ENCODE data around the gene OAF. TPM values are rescaled to one million over a fixed set of nuclear protein-coding genes. Genes with fewer than 3 reads are reported as not detected.

Gene OAF
- total and polyA plus RNA-seq, 2 of the 8 experiments (the other 6 are each of a cell fraction or from before 2014, with no cell fraction given): 1.3 to 1.5 TPM

GRCh38 chr11:120270386-120270785 is 59.6 kb downstream of the OAF start:
- Histone ChIP-seq H4K20me1 (replicated peaks in 1 of 2; ENCODE audit: control insufficient read depth in 1 of 2, insufficient read depth in 2 of 2, low read length in 2 of 2) (no peaks in the 10 kb centered on the region), H3K23me2 (ENCODE audit: low read depth, low read length) (peaks cover 3% of the 10 kb centered on the region; the same call in 1 of the 2 replicates), H4K5ac (ENCODE audit: insufficient read length, low read depth, low read length) (no peak overlapping the region), H3K4me2 (ENCODE audit: insufficient read depth in 1 of 2, low read depth in 2 of 2, low read length in 2 of 2) (no peak overlapping the region), H3K27ac (ENCODE audit: low read depth, low read length) (no peak overlapping the region), H3K27me3 (replicated peaks in 1 of 4; ENCODE audit: control insufficient read depth in 3 of 4, extremely low read depth in 1 of 4, insufficient read depth in 3 of 4, low read length in 3 of 4) (no peaks in the 10 kb centered on the region; a peak in 1 of 7 replicates), H3K23ac (ENCODE audit: insufficient read length) (no peak overlapping the region), H3K14ac (ENCODE audit: insufficient read length) (no peak overlapping the region), H2AFZ (ENCODE audit: low read length) (no peak overlapping the region), H3K4ac (replicated peaks; ENCODE audit: insufficient read length, low read depth, low read length) (no peak overlapping the region), H3K56ac (replicated peaks; ENCODE audit: insufficient read length, low read depth, low read length) (no peak overlapping the region), H2AK5ac (ENCODE audit: low read depth, low read length) (no peak overlapping the region), H3K79me2 (ENCODE audit: control insufficient read depth in 1 of 2, insufficient read depth in 2 of 2, low read length in 2 of 2) (no peaks in the 10 kb centered on the region), H2BK120ac (replicated peaks; ENCODE audit: low read depth, low read length) (no peak overlapping the region), H4K8ac (ENCODE audit: extremely low read depth, insufficient read depth, low read length) (no peak overlapping the region), H2BK12ac (ENCODE audit: low read depth, low read length) (no peak overlapping the region), H4K91ac (replicated peaks; ENCODE audit: insufficient read length, low read length) (no peak overlapping the region), H3K9ac (replicated peaks in 1 of 4; ENCODE audit: extremely low read depth in 1 of 4, low read depth in 3 of 4, low read length in 3 of 4) (no peak overlapping the region), H2BK20ac (ENCODE audit: low read length) (no peak overlapping the region), H3K18ac (ENCODE audit: extremely low read depth, low read length) (no peak overlapping the region), H2BK5ac (ENCODE audit: low read depth, low read length) (no peak overlapping the region), H3K9me3 (ENCODE audit: insufficient read depth in 2 of 2, low read depth in 1 of 2, low read length in 1 of 2) (no peaks in the 10 kb centered on the region), H3K4me3 (ENCODE audit: extremely low read depth in 1 of 4, insufficient read depth in 2 of 4, low read depth in 3 of 4, low read length in 4 of 4) (no peak overlapping the region), H3K4me1 (replicated peaks in 1 of 4; ENCODE audit: control insufficient read depth in 3 of 4, insufficient read depth in 4 of 4, low read length in 3 of 4) (peaks cover 0 to 5% (median 2%) of the 10 kb centered on the region in 4 experiments; a peak in 3 of 7 replicates), H3K79me1 (ENCODE audit: low read depth, low read length) (no peaks in the 10 kb centered on the region; the same call in 1 of the 2 replicates), H2BK15ac (ENCODE audit: low read length) (no peak overlapping the region), H3K36me3 (ENCODE audit: control insufficient read depth in 2 of 4, insufficient read depth in 4 of 4, low read length in 3 of 4) (no peaks in the 10 kb centered on the region)
- no peak for DNase-seq (ENCODE audit: low read depth in 1 of 2, low spot score in 2 of 2)
- WGBS, 2 experiments (ENCODE audit: extremely low coverage in 1 of 2, insufficient coverage in 1 of 2, insufficient read length in 1 of 2, insufficient replicate concordance in 2 of 2, low coverage in 1 of 2, low lambda C conversion rate in 2 of 2, missing lambda C conversion rate in 1 of 2): 93% methylated on average over 1 of the region's 1 CpG; no CpG with 5 or more reads in 1 of the 2 experiments
- ChIA-PET CTCF (ENCODE audit: partially characterized antibody) (interaction anchor here (0.6 to 4.1 kb wide), 3 partner anchors 23 to 367 kb away, joined by 3 to 18 read pairs (median 3); no protein-coding TSS in a partner anchor), POLR2A (ENCODE audit: partially characterized antibody) (no interaction called here)
- TF ChIP-seq HDAC6 (IDR thresholded peaks at IDR 0.05; ENCODE audit: low read depth, low read length) (no peak), TBP (IDR thresholded peaks at IDR 0.05; ENCODE audit: low read depth, low read length) (no peak), KDM1A (IDR thresholded peaks at IDR 0.05; ENCODE audit: borderline replicate concordance, low read length) (no peak), EP300 (IDR thresholded peaks at IDR 0.05; ENCODE audit: borderline replicate concordance in 1 of 2, low read depth in 2 of 2, low read length in 2 of 2) (no peak), JUND (IDR thresholded peaks at IDR 0.05; ENCODE audit: low read length) (no peak), MAFK (IDR thresholded peaks at IDR 0.05; ENCODE audit: low read depth, low read length) (no peak), RNF2 (IDR thresholded peaks at IDR 0.05; ENCODE audit: borderline replicate concordance, low read depth, low read length, missing control alignments, poor library complexity, severe bottlenecking) (no peak), CREB1 (IDR thresholded peaks at IDR 0.05) (no peak), ATF3 (IDR thresholded peaks at IDR 0.05; ENCODE audit: insufficient read depth, low read depth, low read length) (no peak), EGR1 (IDR thresholded peaks at IDR 0.05; ENCODE audit: borderline replicate concordance, low read depth, low read length) (no peak), SP2 (IDR thresholded peaks at IDR 0.05; ENCODE audit: low read length) (no peak), E2F6 (IDR thresholded peaks at IDR 0.05) (no peak)
- FAIRE-seq: no peak

All from H1 (cell line).